H1 (cell line): ENCODE measurements around the gene ARHGAP18.

Experiments
- JUND ChIP-seq: IDR thresholded peaks from 2 replicates; pipeline ENCODE4 v1.6.1; 2011; ENCODE audit warnings: mild to moderate bottlenecking, improper control_type of control experiment, low read length
- TAF1 ChIP-seq: IDR thresholded peaks from 2 replicates; pipeline ENCODE4 v1.6.1; 2011; ENCODE audit warnings: mild to moderate bottlenecking, low read depth, low read length

GRCh38 chr6:129576456-129576855 is 133.5 kb downstream of the ARHGAP18 start:
- no peak for TF ChIP-seq TAF1
- no peak for TF ChIP-seq JUND
